GM21576 (cell line): ENCODE data around the gene GCNT3.
"Not testable (repeated sequence)": the region's sequence is repeated elsewhere in the genome, so short reads cannot be mapped to it uniquely, and the experiment has no call there.

Experiments used
- ATAC-seq: cut with Tn5 transposase; IDR thresholded peaks from one replicate; pipeline ENCODE4 v1.9.1; 2021; ENCODE audit warnings: mild to moderate bottlenecking, moderate library complexity; ENCODE audit not compliant: unreplicated experiment

GCNT3 gene

GRCh38 chr15:59616379-59616778, 4.8 kb downstream of the GCNT3 start:
- no peak for ATAC-seq

DNA sequence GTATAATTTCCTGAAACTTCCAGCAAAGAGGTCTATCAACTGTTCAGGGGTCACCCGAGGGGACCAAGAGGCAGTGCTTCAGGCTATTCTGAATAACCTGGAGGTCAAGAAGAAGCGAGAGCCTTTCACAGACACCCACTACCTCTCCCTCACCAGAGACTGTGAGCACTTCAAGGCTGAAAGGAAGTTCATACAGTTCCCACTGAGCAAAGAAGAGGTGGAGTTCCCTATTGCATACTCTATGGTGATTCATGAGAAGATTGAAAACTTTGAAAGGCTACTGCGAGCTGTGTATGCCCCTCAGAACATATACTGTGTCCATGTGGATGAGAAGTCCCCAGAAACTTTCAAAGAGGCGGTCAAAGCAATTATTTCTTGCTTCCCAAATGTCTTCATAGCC, 6.8 kb downstream of the GCNT3 start:
- no peak for ATAC-seq

- ATAC-seq = no peak
Measured at GRCh38 chr15:59622289-59622688, 10.7 kb downstream of the GCNT3 start.

DNA sequence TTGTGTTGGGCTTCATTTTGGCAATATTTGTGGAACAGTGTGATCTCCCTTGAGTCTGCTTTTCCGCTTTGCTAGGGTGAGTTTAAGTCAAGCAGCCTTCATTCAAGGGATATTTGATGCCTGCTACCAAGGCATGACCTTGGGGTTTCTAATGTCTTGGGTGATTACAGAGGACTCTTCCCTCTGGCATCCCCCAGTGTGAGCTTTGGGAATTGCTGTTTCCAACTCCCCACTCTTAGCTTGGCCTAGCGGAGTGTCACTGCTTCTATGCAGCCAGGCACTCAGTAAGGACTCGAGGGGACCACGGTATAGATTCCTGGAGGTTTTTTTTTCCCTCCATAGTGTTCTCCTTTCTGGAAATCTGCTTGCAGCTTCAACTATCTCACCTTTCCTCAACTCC, 21.1 kb downstream of the GCNT3 start:
- no peak for ATAC-seq

DNA sequence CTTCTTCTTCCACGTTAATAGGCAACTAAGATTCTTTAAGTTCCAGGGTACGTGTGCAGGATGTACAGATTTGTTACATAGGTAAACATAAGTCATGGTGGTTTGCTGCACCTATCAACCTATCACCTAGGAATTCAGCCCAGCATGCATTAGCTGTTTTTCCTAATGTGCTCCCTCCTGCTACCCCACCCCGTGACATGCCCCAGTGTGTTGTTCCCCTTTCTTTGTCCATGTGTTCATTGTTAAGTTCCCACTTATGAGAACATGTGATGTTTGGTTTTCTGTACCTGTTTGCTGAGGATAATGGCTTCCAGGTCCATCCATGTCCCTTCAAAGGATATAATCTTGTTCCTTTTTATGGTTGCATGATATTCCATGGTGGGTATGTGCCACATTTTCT, 24.6 kb downstream of the GCNT3 start:
- ATAC-seq = no peak

DNA sequence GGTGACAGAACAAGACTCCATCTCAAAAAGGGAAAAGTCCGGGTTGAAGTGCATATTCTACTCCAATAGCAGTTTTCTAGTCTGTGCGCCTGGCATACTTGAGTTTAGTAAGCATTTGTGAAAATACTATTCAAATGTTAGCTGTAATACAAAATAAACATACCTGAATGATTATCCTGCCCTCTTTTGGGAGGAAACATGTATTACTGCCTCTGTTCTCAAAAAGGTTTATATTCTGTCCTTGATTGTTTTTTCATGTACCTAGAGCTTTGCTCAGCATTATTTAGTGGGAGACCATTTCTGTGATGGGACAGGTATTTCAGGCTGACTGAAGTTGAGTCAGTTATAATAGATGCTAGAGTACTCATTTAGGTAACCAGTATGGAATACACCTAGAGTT, 25.9 kb downstream of the GCNT3 start:
- ATAC-seq = not testable (repeated sequence)

DNA sequence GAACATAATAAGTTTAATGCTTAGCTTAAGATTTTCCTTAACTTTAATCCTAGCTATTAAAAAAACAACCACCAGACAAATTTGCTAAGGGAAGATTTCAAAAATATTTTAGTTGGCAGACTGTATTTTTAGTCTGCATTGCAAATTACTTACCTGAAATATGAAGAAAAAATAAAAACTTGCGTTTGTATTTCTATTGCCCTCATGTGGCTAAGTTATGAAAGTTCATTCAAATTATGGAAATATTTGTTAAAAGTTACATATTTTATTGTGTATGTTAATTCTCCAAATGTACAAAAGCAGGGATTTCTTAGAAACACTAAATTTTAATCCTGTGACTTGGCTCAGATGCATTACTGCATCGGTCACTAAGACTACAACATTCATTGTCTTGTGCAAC, 30.8 kb downstream of the GCNT3 start:
- no peak for ATAC-seq

GRCh38 chr15:59644756-59645155, 33.2 kb downstream of the GCNT3 start:
- ATAC-seq = no peak

DNA sequence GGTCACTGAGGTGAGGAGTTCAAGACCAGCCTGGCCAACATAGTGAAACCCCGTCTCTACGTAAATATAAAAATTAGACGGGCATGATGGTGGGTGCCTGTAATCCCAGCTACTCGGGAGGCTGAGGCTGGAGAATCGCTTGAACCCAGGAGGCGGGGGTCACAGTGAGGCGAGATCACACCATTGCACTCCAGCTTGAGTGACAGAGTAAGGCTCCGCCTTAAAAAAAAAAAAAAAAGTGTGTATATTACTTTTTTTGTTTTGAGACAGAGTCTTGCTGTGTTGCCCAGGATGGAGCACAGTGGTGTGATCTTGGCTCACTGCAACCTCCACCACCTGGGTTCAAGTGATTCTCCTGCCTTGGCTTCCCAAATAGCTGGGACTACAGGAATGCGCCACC, 34.2 kb downstream of the GCNT3 start:
- not testable (repeated sequence) for ATAC-seq

GRCh38 chr15:59646277-59646676, 34.7 kb downstream of the GCNT3 start:
- ATAC-seq = no peak

DNA sequence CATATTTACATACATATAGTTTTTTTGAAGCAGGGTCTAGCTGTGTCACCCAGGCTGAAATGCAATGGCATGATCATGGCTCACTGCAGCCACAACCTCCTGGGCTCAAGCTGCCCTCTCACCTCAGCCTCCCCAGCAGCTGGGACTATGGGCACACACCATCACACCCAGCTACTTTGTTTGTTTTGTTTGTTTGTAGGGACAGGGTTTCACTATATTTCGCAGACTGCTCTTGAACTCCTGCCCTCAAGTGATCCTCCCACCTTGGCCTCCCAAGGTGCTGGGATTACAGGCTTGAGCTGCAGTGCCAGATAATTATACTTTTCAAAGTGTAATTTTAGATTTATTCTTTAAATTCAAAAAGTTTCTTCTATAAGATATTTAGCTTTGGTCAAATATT, 35.5 kb downstream of the GCNT3 start:
- no peak for ATAC-seq

- ATAC-seq = no peak
Measured at GRCh38 chr15:59649603-59650002, 38.0 kb downstream of the GCNT3 start.

DNA sequence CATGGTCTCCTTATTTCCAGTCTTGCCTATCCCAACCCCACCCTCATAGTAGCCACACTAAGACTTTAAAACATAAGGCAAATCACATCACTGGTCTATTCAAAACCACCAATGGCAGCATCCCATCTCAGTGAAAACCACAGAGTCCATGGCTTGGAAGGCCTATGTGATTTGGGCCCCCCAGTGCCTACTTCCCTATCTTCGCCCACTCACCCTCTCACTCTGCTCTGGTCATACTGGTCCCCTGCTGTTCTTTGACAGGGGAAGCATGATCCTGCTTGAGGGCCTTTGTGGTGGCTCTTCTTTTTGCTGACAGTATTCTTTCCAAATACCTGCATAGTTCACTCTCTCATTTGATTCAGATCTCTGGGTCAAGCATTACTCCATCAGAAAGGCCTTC, 42.5 kb downstream of the GCNT3 start:
- ATAC-seq = no peak

DNA sequence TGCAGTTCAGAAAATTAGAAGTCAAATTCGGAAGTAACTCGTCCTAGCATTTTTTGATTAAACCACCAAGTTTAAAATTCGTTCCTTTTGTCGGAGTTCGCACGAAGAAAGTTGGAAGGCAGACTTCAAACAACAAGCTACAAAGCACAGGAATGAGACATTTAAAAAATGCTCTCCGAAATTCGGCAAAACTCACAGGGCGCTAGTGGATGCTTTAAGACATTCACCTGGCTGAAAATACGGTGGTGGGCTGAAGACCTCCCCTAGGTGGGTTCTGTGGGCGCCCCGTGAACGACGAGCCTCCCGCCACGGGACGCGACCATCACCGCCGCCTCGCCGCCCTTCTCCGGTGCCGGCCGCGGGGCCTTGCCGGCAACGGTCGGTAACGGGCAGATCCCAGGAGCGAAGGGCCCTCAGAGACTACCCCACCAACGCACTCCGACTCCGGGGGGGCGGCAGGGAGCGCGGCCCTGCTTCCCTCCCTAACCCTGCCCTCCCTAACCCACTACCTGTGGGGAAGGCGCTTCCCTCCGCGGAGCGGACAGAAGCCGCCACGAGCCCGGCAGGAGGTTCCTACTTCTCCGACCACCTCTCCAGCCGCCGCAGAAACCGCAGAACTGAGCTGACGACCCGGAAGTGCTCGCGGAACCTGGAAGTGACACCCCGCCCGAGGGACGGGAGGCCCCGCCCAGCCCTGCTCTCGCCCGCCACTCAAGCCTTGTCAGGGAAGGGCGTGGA, 45.5 kb downstream of the GCNT3 start, which contains the start of gene GTF2A2:
Gene GTF2A2 (minus strand): TSS at position 619 of the 738 bp plus-strand sequence. CDS start 5,238 bp downstream, outside the sequence.
- peak; percentile 93 for ATAC-seq

- ATAC-seq = no peak
Measured at GRCh38 chr15:59657635-59658125, 46.1 kb downstream of the GCNT3 start.

- no peak for ATAC-seq
Measured at GRCh38 chr15:59659366-59659765, 47.8 kb downstream of the GCNT3 start.

DNA sequence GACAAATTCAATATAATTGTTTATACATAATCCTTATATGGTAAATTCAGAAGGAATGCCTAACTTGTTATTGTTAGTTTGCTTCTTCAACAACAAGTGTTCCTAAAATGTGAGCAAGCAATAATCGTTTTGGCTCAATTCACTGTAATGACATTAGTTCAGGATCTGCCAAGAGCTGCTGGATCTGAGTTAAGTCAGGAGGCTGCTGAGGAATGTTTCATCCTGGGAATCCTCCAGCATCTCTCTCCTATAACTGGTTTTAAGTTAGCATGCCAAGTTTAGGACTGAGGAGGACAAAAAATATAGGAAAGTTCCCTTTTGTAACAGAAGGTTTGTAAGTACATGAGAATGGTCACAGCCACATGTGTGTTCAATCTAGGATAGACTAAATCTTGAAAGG, 50.7 kb downstream of the GCNT3 start:
- ATAC-seq = no peak

GRCh38 chr15:59668556-59668955, 57.0 kb downstream of the GCNT3 start:
- no peak for ATAC-seq
